ENCODE results near the gene KLF11.

Gene KLF11

GRCh38 chr2:10078001-10078400 lies 34.7 kb downstream of the KLF11 start:
- Histone ChIP-seq H3K27ac (ENCODE audit: insufficient read depth in 1 of 2, low read depth in 1 of 2, low read length in 2 of 2, poor library complexity in 1 of 2, severe bottlenecking in 2 of 2) (no peak overlapping the region), H3K36me3 (ENCODE audit: control insufficient read depth in 4 of 4, insufficient read depth in 4 of 4, low read length in 3 of 4) (no peaks in the 10 kb centered on the region), H3K4me1 (ENCODE audit: control extremely low read depth in 1 of 4, control insufficient read depth in 4 of 4, insufficient read depth in 4 of 4, low read length in 3 of 4) (peaks cover 2 to 20% (median 19%) of the 10 kb centered on the region in 4 experiments), H3K27me3 (replicated peaks in 2 of 5; ENCODE audit: control insufficient read depth in 4 of 5, insufficient read depth in 5 of 5, low read length in 4 of 5) (peaks cover 2 to 96% (median 34%) of the 10 kb centered on the region in 5 experiments), H3K4me3 (ENCODE audit: control insufficient read depth in 1 of 7, extremely low read depth in 1 of 7, insufficient read depth in 4 of 7, low read depth in 2 of 7, low read length in 6 of 7) (no peak overlapping the region), H3K9me3 (ENCODE audit: control extremely low read depth in 1 of 5, control insufficient read depth in 4 of 5, insufficient read depth in 2 of 5, low read depth in 1 of 5, low read length in 4 of 5) (no peaks in the 10 kb centered on the region)
- 83% methylated on average over 4 of the region's 7 CpGs for WGBS (ENCODE audit: insufficient coverage)
- ChIA-PET POLR2A (no interaction called here), CTCF (interaction anchor here (1.1 to 14.4 kb wide), 3 partner anchors 12 to 20 kb away, joined by 4 to 130 read pairs (median 23); no protein-coding TSS in a partner anchor)
- DNase-seq = no peak

- Histone ChIP-seq H3K4me1 (ENCODE audit: control extremely low read depth in 1 of 4, control insufficient read depth in 4 of 4, insufficient read depth in 4 of 4, low read length in 3 of 4) (peaks cover 2 to 20% (median 19%) of the 10 kb centered on the region in 4 experiments), H3K27me3 (replicated peaks in 2 of 5; ENCODE audit: control insufficient read depth in 4 of 5, insufficient read depth in 5 of 5, low read length in 4 of 5) (peaks cover 2 to 96% (median 41%) of the 10 kb centered on the region in 5 experiments), H3K27ac (ENCODE audit: insufficient read depth in 1 of 2, low read depth in 1 of 2, low read length in 2 of 2, poor library complexity in 1 of 2, severe bottlenecking in 2 of 2) (no peak overlapping the region), H3K4me3 (ENCODE audit: control insufficient read depth in 1 of 7, extremely low read depth in 1 of 7, insufficient read depth in 4 of 7, low read depth in 2 of 7, low read length in 6 of 7) (peak overlapping the region in 2 of 7 experiments; percentile 60 to 63), H3K36me3 (ENCODE audit: control insufficient read depth in 4 of 4, insufficient read depth in 4 of 4, low read length in 3 of 4) (no peaks in the 10 kb centered on the region), H3K9me3 (ENCODE audit: control extremely low read depth in 1 of 5, control insufficient read depth in 4 of 5, insufficient read depth in 2 of 5, low read depth in 1 of 5, low read length in 4 of 5) (no peaks in the 10 kb centered on the region)
- CTCF ChIA-PET = interaction anchor here (1.1 to 14.4 kb wide), 5 partner anchors 11 to 46 kb away, joined by 3 to 130 read pairs (median 4); no protein-coding TSS in a partner anchor
- POLR2A ChIA-PET = no interaction called here
- no peak for DNase-seq
- WGBS (ENCODE audit: insufficient coverage) = 30% methylated on average over 11 of the region's 12 CpGs
These were observed 35.4 kb downstream of the KLF11 start for GRCh38 chr2:10078704-10079265.

- DNase-seq = peak in 2 of 3 donors; percentile 25 to 43
- ChIA-PET POLR2A (no interaction called here), CTCF (interaction anchor here (1.1 to 14.4 kb wide), 5 partner anchors 10 to 46 kb away, joined by 3 to 130 read pairs (median 4); no protein-coding TSS in a partner anchor)
- peaks cover 2 to 20% (median 19%) of the 10 kb centered on the region in 4 experiments for H3K4me1 ChIP-seq (ENCODE audit: control extremely low read depth in 1 of 4, control insufficient read depth in 4 of 4, insufficient read depth in 4 of 4, low read length in 3 of 4)
- H3K36me3 ChIP-seq (ENCODE audit: control insufficient read depth in 4 of 4, insufficient read depth in 4 of 4, low read length in 3 of 4) = no peaks in the 10 kb centered on the region
- WGBS (ENCODE audit: insufficient coverage) = 2% methylated on average over 30 of the region's 53 CpGs
- no peaks in the 10 kb centered on the region for H3K9me3 ChIP-seq (ENCODE audit: control extremely low read depth in 1 of 5, control insufficient read depth in 4 of 5, insufficient read depth in 2 of 5, low read depth in 1 of 5, low read length in 4 of 5)
- no peak overlapping the region for H3K27ac ChIP-seq (ENCODE audit: insufficient read depth in 1 of 2, low read depth in 1 of 2, low read length in 2 of 2, poor library complexity in 1 of 2, severe bottlenecking in 2 of 2)
- peaks cover 2 to 96% (median 44%) of the 10 kb centered on the region in 5 experiments for H3K27me3 ChIP-seq (replicated peaks in 2 of 5; ENCODE audit: control insufficient read depth in 4 of 5, insufficient read depth in 5 of 5, low read length in 4 of 5)
- peak overlapping the region in 5 of 7 experiments; percentile 30 to 63 (median 53) for H3K4me3 ChIP-seq (ENCODE audit: control insufficient read depth in 1 of 7, extremely low read depth in 1 of 7, insufficient read depth in 4 of 7, low read depth in 2 of 7, low read length in 6 of 7)
These were observed 36.0 kb downstream of the KLF11 start for GRCh38 chr2:10079266-10079869.

- Histone ChIP-seq H3K4me1 (ENCODE audit: control extremely low read depth in 1 of 4, control insufficient read depth in 4 of 4, insufficient read depth in 4 of 4, low read length in 3 of 4) (peaks cover 2 to 20% (median 19%) of the 10 kb centered on the region in 4 experiments), H3K4me3 (ENCODE audit: control insufficient read depth in 1 of 7, extremely low read depth in 1 of 7, insufficient read depth in 4 of 7, low read depth in 2 of 7, low read length in 6 of 7) (peak within 1 kb of the TSS in 6 of 7 experiments; percentile 19 to 63 (median 42)), H3K9me3 (ENCODE audit: control extremely low read depth in 1 of 5, control insufficient read depth in 4 of 5, insufficient read depth in 2 of 5, low read depth in 1 of 5, low read length in 4 of 5) (no peaks in the 10 kb centered on the region), H3K27ac (ENCODE audit: insufficient read depth in 1 of 2, low read depth in 1 of 2, low read length in 2 of 2, poor library complexity in 1 of 2, severe bottlenecking in 2 of 2) (no peak within 1 kb of the TSS), H3K36me3 (ENCODE audit: control insufficient read depth in 4 of 4, insufficient read depth in 4 of 4, low read length in 3 of 4) (no peaks in the 10 kb centered on the region), H3K27me3 (replicated peaks in 2 of 5; ENCODE audit: control insufficient read depth in 4 of 5, insufficient read depth in 5 of 5, low read length in 4 of 5) (peaks cover 2 to 96% (median 48%) of the 10 kb centered on the region in 5 experiments)
- WGBS (ENCODE audit: insufficient coverage) = under 1% methylated on average over 55 of the region's 98 CpGs
- peak in 1 of 3 donors; percentile 29 for DNase-seq
- ChIA-PET CTCF (interaction anchor here (1.0 to 14.4 kb wide), 2 partner anchors 10 to 60 kb away, joined by 3 to 130 read pairs; no protein-coding TSS in a partner anchor), POLR2A (no interaction called here)
These were observed 36.7 kb downstream of the KLF11 start, which contains the start of gene CYS1 for GRCh38 chr2:10079870-10080535. CYS1 (minus strand) TSS chr2:10080411; CDS start chr2:10080223, 188 bp downstream.

- Histone ChIP-seq H3K27me3 (replicated peaks in 2 of 5; ENCODE audit: control insufficient read depth in 4 of 5, insufficient read depth in 5 of 5, low read length in 4 of 5) (peaks cover 2 to 96% (median 42%) of the 10 kb centered on the region in 5 experiments), H3K36me3 (ENCODE audit: control insufficient read depth in 4 of 4, insufficient read depth in 4 of 4, low read length in 3 of 4) (no peaks in the 10 kb centered on the region), H3K9me3 (ENCODE audit: control extremely low read depth in 1 of 5, control insufficient read depth in 4 of 5, insufficient read depth in 2 of 5, low read depth in 1 of 5, low read length in 4 of 5) (no peaks in the 10 kb centered on the region), H3K27ac (ENCODE audit: insufficient read depth in 1 of 2, low read depth in 1 of 2, low read length in 2 of 2, poor library complexity in 1 of 2, severe bottlenecking in 2 of 2) (no peak overlapping the region), H3K4me3 (ENCODE audit: control insufficient read depth in 1 of 7, extremely low read depth in 1 of 7, insufficient read depth in 4 of 7, low read depth in 2 of 7, low read length in 6 of 7) (peak overlapping the region in 5 of 7 experiments; percentile 19 to 60 (median 45)), H3K4me1 (ENCODE audit: control extremely low read depth in 1 of 4, control insufficient read depth in 4 of 4, insufficient read depth in 4 of 4, low read length in 3 of 4) (peaks cover 2 to 20% (median 19%) of the 10 kb centered on the region in 4 experiments)
- POLR2A ChIA-PET = no interaction called here
- CTCF ChIA-PET = interaction anchor here (1.0 kb wide), 1 partner anchor 60 kb away, joined by 3 read pairs; no protein-coding TSS in a partner anchor
- WGBS (ENCODE audit: insufficient coverage) = under 1% methylated on average over 28 of the region's 45 CpGs
- DNase-seq = peak; percentile 28 to 67 (median 60)
These were observed 37.4 kb downstream of the KLF11 start for GRCh38 chr2:10080536-10081304.

- H3K36me3 ChIP-seq (ENCODE audit: control insufficient read depth in 4 of 4, insufficient read depth in 4 of 4, low read length in 3 of 4) = no peaks in the 10 kb centered on the region
- DNase-seq = no peak
- peaks cover 2 to 20% (median 19%) of the 10 kb centered on the region in 4 experiments for H3K4me1 ChIP-seq (ENCODE audit: control extremely low read depth in 1 of 4, control insufficient read depth in 4 of 4, insufficient read depth in 4 of 4, low read length in 3 of 4)
- H3K4me3 ChIP-seq (ENCODE audit: control insufficient read depth in 1 of 7, extremely low read depth in 1 of 7, insufficient read depth in 4 of 7, low read depth in 2 of 7, low read length in 6 of 7) = no peak overlapping the region
- ChIA-PET CTCF (interaction anchor here (1.2 to 5.0 kb wide), 5 partner anchors 8 to 15 kb away, joined by 3 to 43 read pairs (median 6); no protein-coding TSS in a partner anchor), POLR2A (no interaction called here)
- H3K27ac ChIP-seq (ENCODE audit: insufficient read depth in 1 of 2, low read depth in 1 of 2, low read length in 2 of 2, poor library complexity in 1 of 2, severe bottlenecking in 2 of 2) = no peak overlapping the region
- WGBS (ENCODE audit: insufficient coverage) = 93% methylated on average over 3 of the region's 5 CpGs
- H3K27me3 ChIP-seq (replicated peaks in 2 of 5; ENCODE audit: control insufficient read depth in 4 of 5, insufficient read depth in 5 of 5, low read length in 4 of 5) = peaks cover 2 to 79% (median 34%) of the 10 kb centered on the region in 5 experiments
- no peaks in the 10 kb centered on the region for H3K9me3 ChIP-seq (ENCODE audit: control extremely low read depth in 1 of 5, control insufficient read depth in 4 of 5, insufficient read depth in 2 of 5, low read depth in 1 of 5, low read length in 4 of 5)
These were observed 39.7 kb downstream of the KLF11 start for GRCh38 chr2:10083046-10083445.

Data from common myeloid progenitor, CD34-positive (primary cell).